Muscle of leg (tissue), 11 donors: Measurements from ENCODE around the gene RNF43. TPM values are rescaled to one million over a fixed set of nuclear protein-coding genes. Genes with fewer than 3 reads are reported as not detected.

Experiments
- DNase-seq: peaks from one replicate; pipeline ENCODE4 v3.0.0; 2013
- H3K27ac ChIP-seq: one replicate; pipeline ENCODE4 v1.5.1; 2013; ENCODE audit warnings: mild to moderate bottlenecking, low read length, control low read depth
- H3K27me3 ChIP-seq: one replicate; pipeline ENCODE4 v1.6.1; 2013; ENCODE audit warnings: low read length; ENCODE audit not compliant: control insufficient read depth, insufficient read depth
- H3K36me3 ChIP-seq: one replicate; pipeline ENCODE4 v1.6.1; 2013; ENCODE audit warnings: low read length; ENCODE audit not compliant: control insufficient read depth, insufficient read depth
- H3K4me1 ChIP-seq: one replicate; pipeline ENCODE4 v1.6.1; 2013; ENCODE audit warnings: low read length; ENCODE audit not compliant: control insufficient read depth, insufficient read depth
- H3K4me3 ChIP-seq: one replicate; pipeline ENCODE4 v1.5.1; 2013; ENCODE audit warnings: low read length, control low read depth
- H3K9me3 ChIP-seq: replicated peaks from 2 replicates; pipeline ENCODE4 v1.6.1; 2013; ENCODE audit warnings: low read depth, low read length; ENCODE audit not compliant: control insufficient read depth
- WGBS: methylation state at CpG from one replicate; pipeline ENCODE4 v1.1.5; 2013; ENCODE audit warnings: missing lambda C conversion rate; ENCODE audit not compliant: insufficient coverage; 5-methylcytosine and 5-hydroxymethylcytosine counted together
- polyA plus RNA-seq, 8 donors: library from polyadenylated mRNA; unstranded; fragments of 120-200 nt; gene quantifications; one replicate each; pipeline versions ENCODE4 v1.2.1 to v1.2.3, GENCODE V29; 2013; ENCODE audit warnings: inconsistent platforms in 1 of 8, low replicate concordance in 1 of 8; ENCODE audit not compliant: insufficient read length in 8 of 8, insufficient read depth in 1 of 8
- total RNA-seq: library from RNA; stranded (reverse); fragments of 120-200 nt; gene quantifications from one replicate; pipeline ENCODE4 v1.2.4, GENCODE V29; 2013

Gene RNF43
- total and polyA plus RNA-seq, 9 donors, result 0.04 to 1.6 (median 0.06) TPM

DNA sequence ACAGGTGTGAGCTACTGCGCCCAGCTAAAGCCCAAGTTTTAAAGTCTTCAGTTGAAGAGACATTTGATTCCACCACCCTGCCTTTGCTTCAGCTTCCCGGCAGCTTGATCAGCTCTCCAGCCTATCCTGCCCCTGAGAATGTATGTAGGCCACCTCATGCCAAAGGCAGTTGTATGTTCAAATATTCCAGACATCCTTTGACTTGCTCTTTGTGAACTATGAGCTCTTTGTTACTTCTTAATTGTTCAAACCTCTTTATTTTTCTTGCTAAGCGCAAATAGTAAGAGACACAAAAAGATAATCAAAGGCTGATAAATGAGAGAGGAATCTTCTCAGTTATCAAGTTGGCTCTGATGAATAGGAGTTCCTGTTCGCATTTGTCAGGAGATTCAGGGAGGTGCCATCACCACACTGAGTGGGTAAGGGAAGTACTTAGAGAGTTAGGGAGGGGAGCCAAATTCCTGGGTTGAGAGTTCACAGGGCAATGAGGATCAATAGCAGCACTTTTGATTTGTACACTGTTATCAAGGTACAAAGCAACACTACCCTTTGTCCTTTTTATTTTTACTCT is 33.4 kb downstream of the RNF43 start:
- 83% methylated on average over 2 of the region's 4 CpGs for WGBS
- H3K36me3 ChIP-seq, result no peaks in the 10 kb centered on the region
- DNase-seq, result no peak
- no peak overlapping the region for H3K4me3 ChIP-seq
- H3K4me1 ChIP-seq, result peaks cover 5% of the 10 kb centered on the region
- no peak overlapping the region for H3K27ac ChIP-seq
- no peaks in the 10 kb centered on the region for H3K27me3 ChIP-seq
- no peaks in the 10 kb centered on the region for H3K9me3 ChIP-seq

DNA sequence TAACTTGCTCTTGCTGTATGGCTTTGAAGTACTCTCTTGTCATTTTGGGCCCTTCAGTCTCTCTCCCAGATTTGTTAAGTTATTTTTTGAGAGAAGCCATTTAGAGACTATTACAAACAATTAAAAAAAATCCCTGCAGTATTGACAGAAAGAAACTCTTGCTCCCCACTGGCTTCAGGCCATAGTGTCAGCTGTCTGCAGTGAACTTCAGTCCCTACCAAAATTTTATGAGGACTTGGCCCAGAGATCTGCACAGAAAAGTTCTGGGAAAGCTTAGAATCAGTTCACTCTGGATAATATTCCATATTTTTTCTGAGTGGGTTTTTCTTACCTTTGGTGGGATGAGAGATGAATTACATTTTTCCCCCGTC is 34.5 kb downstream of the RNF43 start:
- H3K4me3 ChIP-seq, result no peak overlapping the region
- no peak overlapping the region for H3K27ac ChIP-seq
- WGBS, result no CpG with 5 or more reads among the region's 1 CpG
- H3K36me3 ChIP-seq, result no peaks in the 10 kb centered on the region
- H3K9me3 ChIP-seq, result no peaks in the 10 kb centered on the region
- no peaks in the 10 kb centered on the region for H3K27me3 ChIP-seq
- peaks cover 5% of the 10 kb centered on the region for H3K4me1 ChIP-seq
- DNase-seq, result peak; percentile 53

DNA sequence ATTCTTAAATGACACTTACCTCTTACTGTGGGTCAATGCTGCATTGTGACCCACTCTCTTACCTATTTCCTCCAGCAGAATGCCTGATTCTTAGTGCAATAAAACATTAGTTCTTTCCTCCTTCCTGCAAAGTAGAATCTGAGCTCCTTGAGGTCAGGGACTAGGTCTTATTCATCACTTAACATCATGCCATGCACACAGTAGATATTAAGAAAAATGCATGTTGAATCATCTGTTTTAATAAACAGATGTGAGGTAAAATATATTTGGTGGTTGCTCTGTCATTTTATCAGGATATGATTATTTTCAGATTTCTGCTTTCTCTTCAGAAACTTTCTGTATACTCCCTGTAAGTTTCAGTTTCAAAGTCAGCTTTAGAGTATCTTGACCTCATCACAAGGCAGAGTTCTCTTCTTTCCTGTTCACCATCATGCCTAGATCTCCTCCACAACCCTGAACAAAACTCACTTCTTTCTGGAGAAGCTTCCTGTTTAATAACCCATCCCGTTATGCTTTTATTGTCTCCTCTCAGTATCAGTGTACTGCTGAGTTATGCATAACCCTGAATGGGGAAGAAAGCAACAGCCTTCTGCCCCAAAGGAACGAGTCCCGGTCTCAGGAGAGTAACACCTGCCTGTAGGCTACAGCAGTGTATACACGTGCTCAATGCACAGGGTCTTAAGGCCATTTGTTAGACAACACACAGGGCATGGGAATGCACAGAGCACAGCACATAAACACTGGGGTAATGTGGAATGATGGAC is 35.0 kb downstream of the RNF43 start:
- 33% methylated on average over 3 of the region's 4 CpGs for WGBS

DNA sequence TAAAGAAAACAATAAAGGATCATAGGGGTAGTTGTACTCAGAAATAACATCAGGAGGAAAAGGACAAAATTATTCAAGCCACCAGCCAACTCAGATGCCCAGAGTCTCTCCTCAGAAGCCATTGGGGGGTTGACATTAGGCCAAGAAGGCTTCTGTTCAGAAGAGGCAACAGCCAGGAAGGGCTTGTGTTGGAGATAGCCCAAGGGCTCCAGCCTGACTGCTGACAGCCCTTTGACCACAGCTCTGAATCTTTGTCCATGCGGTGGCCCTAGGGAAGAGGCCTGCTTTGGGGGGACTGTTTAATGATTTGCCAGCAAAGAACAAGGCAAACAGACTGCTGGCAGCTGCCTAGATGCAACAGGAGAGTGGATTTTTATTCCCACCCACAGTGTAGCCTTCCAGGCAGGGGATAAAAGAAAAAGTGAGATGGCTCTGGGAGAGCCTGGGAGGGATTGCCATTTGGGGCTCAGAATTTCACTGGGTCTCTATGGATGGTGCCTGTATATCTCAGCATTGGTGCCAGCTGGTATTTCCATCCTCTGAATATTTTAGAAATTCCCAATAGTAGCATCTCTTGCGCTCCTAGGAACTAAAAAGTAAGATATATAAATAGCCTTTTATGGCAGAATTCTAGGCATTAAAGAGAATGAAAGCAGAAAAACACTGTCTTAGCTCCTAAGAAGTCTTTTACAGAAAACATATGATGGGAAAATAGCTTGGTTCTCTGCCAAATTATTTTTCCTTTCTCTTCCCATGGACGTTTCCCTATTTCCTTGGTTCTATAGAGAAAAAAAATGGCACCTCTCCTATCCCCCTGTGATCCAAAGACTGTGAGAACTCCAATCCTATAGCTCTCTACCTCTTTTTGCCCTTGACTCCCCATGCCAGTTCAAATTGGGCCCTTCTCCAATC is 36.0 kb downstream of the RNF43 start:
- H3K27ac ChIP-seq, result no peak overlapping the region

More for the DNA sequence above, 35.0 kb downstream of the RNF43 start:
- Histone ChIP-seq H3K4me3 (no peak overlapping the region), H3K27ac (no peak overlapping the region), H3K36me3 (no peaks in the 10 kb centered on the region), H3K9me3 (no peaks in the 10 kb centered on the region), H3K27me3 (no peaks in the 10 kb centered on the region), H3K4me1 (peaks cover 5% of the 10 kb centered on the region)
- no peak for DNase-seq

DNA sequence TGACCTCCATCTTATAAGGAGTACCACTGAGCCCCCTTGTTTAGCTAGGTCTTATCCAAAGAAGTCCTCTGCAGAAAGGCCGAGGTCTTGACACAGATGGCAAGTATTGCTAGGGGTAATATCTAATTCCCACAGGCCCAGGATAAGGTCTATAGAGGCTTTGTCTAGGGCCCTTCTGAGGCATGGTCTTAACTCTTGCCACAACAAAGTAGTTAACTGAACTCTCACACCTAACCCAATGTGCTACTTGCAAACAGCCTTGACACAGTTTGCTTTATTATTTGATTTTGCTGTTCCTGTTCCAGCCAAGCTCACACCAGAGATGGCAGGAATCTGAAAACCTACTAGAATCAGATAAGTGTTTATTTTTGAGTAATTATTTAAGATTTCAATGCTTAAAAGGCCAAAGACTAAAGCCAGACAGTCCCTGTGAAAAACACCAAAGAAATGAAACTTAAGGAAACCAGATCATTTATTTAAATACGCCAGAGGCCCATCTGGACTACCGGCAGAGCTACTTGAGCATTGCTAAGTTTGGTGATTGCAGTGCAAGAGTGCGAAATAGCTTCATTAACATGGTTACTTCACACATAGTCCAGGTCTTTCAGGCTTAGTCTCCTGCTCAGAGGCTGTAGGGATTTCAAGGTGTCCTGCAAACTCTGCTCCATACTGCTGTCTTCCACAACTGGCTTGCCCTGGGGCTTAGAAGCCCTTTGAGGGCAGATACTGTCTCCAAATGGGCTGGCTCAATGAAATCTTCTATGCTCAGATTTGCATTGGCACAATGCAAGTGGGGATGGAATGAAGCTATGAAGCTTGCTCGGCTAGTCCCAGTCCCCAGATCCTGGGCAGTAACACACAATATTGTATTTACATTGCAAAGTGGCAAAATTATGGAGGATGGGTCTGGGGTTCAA is 36.9 kb downstream of the RNF43 start:
- H3K27ac ChIP-seq, result no peak overlapping the region
- no peak for DNase-seq
- no peaks in the 10 kb centered on the region for H3K27me3 ChIP-seq
- H3K4me1 ChIP-seq, result peaks cover 5% of the 10 kb centered on the region
- H3K9me3 ChIP-seq, result no peaks in the 10 kb centered on the region
- H3K36me3 ChIP-seq, result no peaks in the 10 kb centered on the region
- H3K4me3 ChIP-seq, result no peak overlapping the region
- 89% methylated on average over 3 of the region's 5 CpGs for WGBS

More for the DNA sequence above, 36.0 kb downstream of the RNF43 start:
- Histone ChIP-seq H3K9me3 (no peaks in the 10 kb centered on the region), H3K36me3 (no peaks in the 10 kb centered on the region), H3K27me3 (no peaks in the 10 kb centered on the region), H3K4me3 (no peak overlapping the region), H3K4me1 (peaks cover 5% of the 10 kb centered on the region)
- DNase-seq, result peak; percentile 32
- 14% methylated on average over 1 of the region's 3 CpGs for WGBS

DNA sequence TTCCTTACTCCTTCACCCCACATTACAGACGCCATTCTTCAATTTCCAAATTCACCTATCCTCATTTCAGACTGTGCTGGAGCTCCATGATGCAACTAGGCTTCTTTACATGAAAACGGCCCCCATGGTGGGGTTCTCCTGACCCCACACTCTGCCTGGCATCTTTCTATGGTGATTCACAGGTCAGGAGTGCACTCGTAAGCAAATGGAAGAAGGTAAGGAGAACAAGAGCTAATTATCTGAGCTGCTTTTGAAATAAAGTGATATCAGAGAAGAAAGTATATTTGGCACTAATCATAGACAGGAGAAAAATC is 37.9 kb downstream of the RNF43 start:
- 94% methylated on average over 2 of the region's 3 CpGs for WGBS
- Histone ChIP-seq H3K4me1 (peaks cover 5% of the 10 kb centered on the region), H3K9me3 (no peaks in the 10 kb centered on the region), H3K36me3 (no peaks in the 10 kb centered on the region), H3K27me3 (no peaks in the 10 kb centered on the region), H3K4me3 (no peak overlapping the region), H3K27ac (no peak overlapping the region)
- DNase-seq, result no peak

DNA sequence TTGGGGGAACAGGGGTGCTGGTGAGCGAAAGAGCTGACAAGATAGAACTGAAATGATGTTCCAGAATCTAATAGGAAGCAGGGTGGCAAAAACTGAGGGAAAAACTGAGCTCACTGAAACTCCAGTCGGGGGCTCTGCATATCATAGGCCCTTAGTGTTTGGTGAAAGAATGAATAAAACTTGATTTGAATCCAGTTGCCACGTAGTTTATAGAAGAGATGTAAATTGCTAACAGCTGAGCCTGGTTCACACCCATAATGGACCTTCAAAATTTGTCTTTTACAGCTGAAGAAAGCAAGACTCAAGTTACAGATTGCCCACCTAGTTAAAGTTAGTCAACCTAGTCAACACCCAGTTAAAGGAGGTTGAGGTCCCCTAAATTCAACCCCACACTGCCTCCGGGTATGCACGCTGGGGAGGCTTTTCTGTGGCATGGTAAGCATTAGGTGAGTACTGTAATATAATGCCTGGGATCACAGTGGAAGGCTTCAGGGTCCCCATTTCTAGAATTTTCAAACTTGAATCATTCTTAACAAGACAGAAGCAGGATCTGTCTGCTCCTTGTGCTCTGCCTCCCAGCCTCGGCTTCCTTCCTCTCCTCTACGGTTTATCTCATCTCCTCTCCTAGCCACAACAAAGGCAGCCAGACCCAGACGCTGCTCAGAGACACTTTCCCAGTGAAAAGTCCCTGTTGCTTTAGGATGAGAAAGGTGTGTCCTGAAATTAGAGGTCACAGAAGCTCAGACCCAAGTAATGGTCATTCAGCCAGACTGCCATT is 38.4 kb downstream of the RNF43 start:
- Histone ChIP-seq H3K4me1 (peaks cover 5% of the 10 kb centered on the region), H3K27me3 (no peaks in the 10 kb centered on the region), H3K27ac (no peak overlapping the region), H3K9me3 (no peaks in the 10 kb centered on the region), H3K36me3 (no peaks in the 10 kb centered on the region), H3K4me3 (no peak overlapping the region)
- DNase-seq, result no peak
- WGBS, result 59% methylated on average over 2 of the region's 8 CpGs

DNA sequence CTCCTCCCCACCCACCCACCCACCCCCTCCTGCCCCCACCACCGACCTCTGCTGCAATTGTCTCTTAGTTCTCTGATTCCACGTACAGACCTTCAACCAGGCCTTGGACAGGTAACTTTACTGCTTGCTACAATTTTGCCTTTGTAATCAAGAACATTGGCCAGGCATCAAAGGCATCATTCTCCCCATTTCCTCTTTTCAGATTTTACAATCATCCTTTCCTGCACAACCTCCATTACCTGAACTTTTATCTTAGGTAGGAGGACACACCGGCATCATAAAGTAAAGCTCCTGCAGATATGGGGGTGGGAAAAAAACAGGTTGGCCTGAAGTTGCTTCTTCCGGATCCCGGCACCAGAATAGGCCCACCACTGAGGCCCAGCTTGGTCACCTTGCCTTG is 39.7 kb downstream of the RNF43 start:
- no peak for DNase-seq
- H3K4me1 ChIP-seq, result peaks cover 5% of the 10 kb centered on the region
- H3K27ac ChIP-seq, result no peak overlapping the region
- H3K9me3 ChIP-seq, result no peaks in the 10 kb centered on the region
- H3K36me3 ChIP-seq, result no peaks in the 10 kb centered on the region
- peaks cover 1% of the 10 kb centered on the region for H3K27me3 ChIP-seq
- H3K4me3 ChIP-seq, result no peak overlapping the region
- 100% methylated on average over 2 of the region's 5 CpGs for WGBS

DNA sequence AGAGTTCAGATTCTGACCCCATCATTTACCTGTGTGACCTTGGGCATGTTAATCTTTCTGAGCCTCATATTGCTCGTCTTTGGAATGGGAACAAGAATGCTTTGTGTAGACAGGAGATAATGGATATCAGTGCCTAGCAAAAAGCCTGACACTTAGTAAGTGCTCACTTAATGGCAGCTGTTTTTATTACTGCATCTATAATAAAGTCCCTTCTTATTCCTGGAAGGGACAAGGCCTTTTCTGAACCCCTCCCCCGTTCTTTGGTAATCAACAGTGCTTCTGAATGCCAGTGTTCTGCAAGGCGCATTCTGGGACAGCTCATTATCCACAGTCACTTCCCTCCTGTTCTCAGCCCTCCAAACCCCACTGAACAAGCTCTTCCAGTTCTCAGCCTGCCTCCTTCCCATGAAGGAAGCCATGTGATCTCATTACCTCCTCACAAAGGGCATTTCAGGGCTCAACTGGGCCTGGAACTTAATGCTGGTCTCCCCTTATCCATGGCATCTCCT is 40.2 kb downstream of the RNF43 start:
- WGBS, result 70% methylated on average over 2 of the region's 3 CpGs
- Histone ChIP-seq H3K27ac (no peak overlapping the region), H3K4me1 (peaks cover 5% of the 10 kb centered on the region), H3K36me3 (no peaks in the 10 kb centered on the region), H3K9me3 (no peaks in the 10 kb centered on the region), H3K27me3 (peaks cover 2% of the 10 kb centered on the region), H3K4me3 (no peak overlapping the region)
- DNase-seq, result no peak
